Measurements from ENCODE around the gene GPR176. TPM values are rescaled to one million over a fixed set of nuclear protein-coding genes. Genes with fewer than 3 reads are reported as not detected.
A peak's percentile ranks its signal among the peaks of the same experiment; 100 is the strongest.

The GPR176 gene
- total RNA-seq, 1 donor, result 173 TPM

DNA sequence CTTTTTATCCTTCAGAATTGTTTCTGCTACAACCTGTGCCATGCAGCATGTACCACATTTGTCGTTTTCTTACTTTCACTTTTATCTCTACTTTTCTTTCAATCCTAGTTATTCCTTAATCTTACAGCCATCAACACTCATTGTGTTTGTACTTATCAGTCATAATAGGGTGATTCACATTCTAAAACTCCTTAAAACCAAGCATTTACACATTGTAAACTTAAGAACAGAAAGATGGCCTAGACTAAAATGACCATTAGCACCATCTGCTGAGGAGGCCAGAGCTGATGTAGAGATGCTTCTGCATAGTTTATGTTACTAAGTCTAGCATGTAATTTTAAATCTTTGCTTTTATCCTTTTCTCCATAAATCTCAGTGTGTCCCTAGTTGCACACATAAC lies 39.3 kb upstream of the GPR176 start:
- DNase-seq (ENCODE audit: insufficient read length, low spot score, missing footprints), result no peak
- H3K79me2 ChIP-seq (ENCODE audit: insufficient read depth, low read length), result peaks cover 6% of the 10 kb centered on the region
- no peaks in the 10 kb centered on the region for H4K20me1 ChIP-seq (ENCODE audit: insufficient read depth, low read length)
- H3K36me3 ChIP-seq (ENCODE audit: insufficient read depth, low read length), result peaks cover 79% of the 10 kb centered on the region
- H3K27ac ChIP-seq (ENCODE audit: low read depth, low read length), result no peak overlapping the region
- no peak overlapping the region for H3K4me3 ChIP-seq (ENCODE audit: insufficient read depth, low read length)
- no peak overlapping the region for H2AFZ ChIP-seq (ENCODE audit: low read length)
- peak overlapping the region; percentile 32 for H3K4me2 ChIP-seq (ENCODE audit: insufficient read depth, low read length)
- TF ChIP-seq, protein P1, sequence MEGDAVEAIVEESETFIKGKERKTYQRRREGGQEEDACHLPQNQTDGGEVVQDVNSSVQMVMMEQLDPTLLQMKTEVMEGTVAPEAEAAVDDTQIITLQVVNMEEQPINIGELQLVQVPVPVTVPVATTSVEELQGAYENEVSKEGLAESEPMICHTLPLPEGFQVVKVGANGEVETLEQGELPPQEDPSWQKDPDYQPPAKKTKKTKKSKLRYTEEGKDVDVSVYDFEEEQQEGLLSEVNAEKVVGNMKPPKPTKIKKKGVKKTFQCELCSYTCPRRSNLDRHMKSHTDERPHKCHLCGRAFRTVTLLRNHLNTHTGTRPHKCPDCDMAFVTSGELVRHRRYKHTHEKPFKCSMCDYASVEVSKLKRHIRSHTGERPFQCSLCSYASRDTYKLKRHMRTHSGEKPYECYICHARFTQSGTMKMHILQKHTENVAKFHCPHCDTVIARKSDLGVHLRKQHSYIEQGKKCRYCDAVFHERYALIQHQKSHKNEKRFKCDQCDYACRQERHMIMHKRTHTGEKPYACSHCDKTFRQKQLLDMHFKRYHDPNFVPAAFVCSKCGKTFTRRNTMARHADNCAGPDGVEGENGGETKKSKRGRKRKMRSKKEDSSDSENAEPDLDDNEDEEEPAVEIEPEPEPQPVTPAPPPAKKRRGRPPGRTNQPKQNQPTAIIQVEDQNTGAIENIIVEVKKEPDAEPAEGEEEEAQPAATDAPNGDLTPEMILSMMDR (IDR thresholded peaks at IDR 0.05; ENCODE audit: extremely low read depth, low read depth, low read length), result no peak
- H3K4me1 ChIP-seq (ENCODE audit: insufficient read depth, low read length), result no peaks in the 10 kb centered on the region
- no peaks in the 10 kb centered on the region for H3K27me3 ChIP-seq (ENCODE audit: insufficient read depth, low read length)
- no peaks in the 10 kb centered on the region for H3K9me3 ChIP-seq (ENCODE audit: low read depth, low read length)

DNA sequence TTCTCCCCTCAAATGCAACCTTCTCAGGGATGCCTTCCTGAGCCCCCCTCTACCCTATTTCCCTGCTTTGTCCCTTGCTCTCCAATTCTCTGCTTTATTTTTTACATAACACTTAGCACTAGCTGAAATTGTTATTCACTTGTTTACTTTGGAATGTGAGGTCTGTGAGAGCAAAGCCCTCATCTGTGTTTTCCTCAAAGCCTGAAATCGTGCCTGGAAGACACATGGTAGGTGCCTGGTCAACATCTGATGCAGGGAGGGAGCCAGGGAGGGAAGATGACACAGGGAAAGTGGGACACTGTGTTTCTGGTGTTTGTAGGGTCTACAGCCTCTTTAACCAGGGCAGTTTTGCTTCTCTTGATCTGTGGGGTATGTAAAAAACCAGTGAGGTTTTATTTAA lies 37.4 kb upstream of the GPR176 start:
- no peak overlapping the region for H3K27ac ChIP-seq (ENCODE audit: low read depth, low read length)
- DNase-seq (ENCODE audit: insufficient read length, low spot score, missing footprints), result no peak
- H3K9me3 ChIP-seq (ENCODE audit: low read depth, low read length), result no peaks in the 10 kb centered on the region
- H3K4me3 ChIP-seq (ENCODE audit: insufficient read depth, low read length), result no peak overlapping the region
- TF ChIP-seq, protein P1 (IDR thresholded peaks at IDR 0.05; ENCODE audit: extremely low read depth, low read depth, low read length), result no peak
- H3K4me2 ChIP-seq (ENCODE audit: insufficient read depth, low read length), result no peak overlapping the region
- H4K20me1 ChIP-seq (ENCODE audit: insufficient read depth, low read length), result peaks cover 5% of the 10 kb centered on the region
- no peaks in the 10 kb centered on the region for H3K4me1 ChIP-seq (ENCODE audit: insufficient read depth, low read length)
- no peak overlapping the region for H2AFZ ChIP-seq (ENCODE audit: low read length)
- no peaks in the 10 kb centered on the region for H3K27me3 ChIP-seq (ENCODE audit: insufficient read depth, low read length)
- H3K79me2 ChIP-seq (ENCODE audit: insufficient read depth, low read length), result peaks cover 6% of the 10 kb centered on the region
- peaks cover 82% of the 10 kb centered on the region for H3K36me3 ChIP-seq (ENCODE audit: insufficient read depth, low read length)

DNA sequence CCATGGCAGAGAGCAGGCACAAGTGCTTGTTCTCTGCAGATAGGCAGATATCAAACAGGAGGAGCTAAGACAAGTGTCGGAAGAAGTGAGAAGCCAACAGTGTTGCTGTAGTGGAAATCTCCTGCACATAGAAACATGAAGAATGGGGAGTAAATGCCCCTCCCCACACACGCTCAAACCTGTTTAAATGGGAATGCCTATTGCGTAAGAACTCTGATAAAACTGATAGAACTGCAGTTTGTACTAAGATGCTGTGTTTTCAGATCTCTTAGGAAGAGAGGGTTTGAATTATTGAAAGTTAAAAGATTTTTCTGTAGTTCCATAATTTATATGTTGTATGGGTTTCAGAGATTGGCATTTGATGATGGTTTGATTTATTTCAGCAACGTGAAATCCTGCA lies 33.5 kb upstream of the GPR176 start:
- no peak overlapping the region for H3K4me2 ChIP-seq (ENCODE audit: insufficient read depth, low read length)
- H3K36me3 ChIP-seq (ENCODE audit: insufficient read depth, low read length), result peaks cover 90% of the 10 kb centered on the region
- no peak overlapping the region for H2AFZ ChIP-seq (ENCODE audit: low read length)
- no peaks in the 10 kb centered on the region for H3K9me3 ChIP-seq (ENCODE audit: low read depth, low read length)
- H4K20me1 ChIP-seq (ENCODE audit: insufficient read depth, low read length), result peaks cover 8% of the 10 kb centered on the region
- H3K27me3 ChIP-seq (ENCODE audit: insufficient read depth, low read length), result no peaks in the 10 kb centered on the region
- H3K4me3 ChIP-seq (ENCODE audit: insufficient read depth, low read length), result no peak overlapping the region
- no peaks in the 10 kb centered on the region for H3K4me1 ChIP-seq (ENCODE audit: insufficient read depth, low read length)
- TF ChIP-seq, protein P1 (IDR thresholded peaks at IDR 0.05; ENCODE audit: extremely low read depth, low read depth, low read length), result no peak
- H3K79me2 ChIP-seq (ENCODE audit: insufficient read depth, low read length), result peaks cover 5% of the 10 kb centered on the region
- no peak overlapping the region for H3K27ac ChIP-seq (ENCODE audit: low read depth, low read length)
- DNase-seq (ENCODE audit: insufficient read length, low spot score, missing footprints), result no peak

DNA sequence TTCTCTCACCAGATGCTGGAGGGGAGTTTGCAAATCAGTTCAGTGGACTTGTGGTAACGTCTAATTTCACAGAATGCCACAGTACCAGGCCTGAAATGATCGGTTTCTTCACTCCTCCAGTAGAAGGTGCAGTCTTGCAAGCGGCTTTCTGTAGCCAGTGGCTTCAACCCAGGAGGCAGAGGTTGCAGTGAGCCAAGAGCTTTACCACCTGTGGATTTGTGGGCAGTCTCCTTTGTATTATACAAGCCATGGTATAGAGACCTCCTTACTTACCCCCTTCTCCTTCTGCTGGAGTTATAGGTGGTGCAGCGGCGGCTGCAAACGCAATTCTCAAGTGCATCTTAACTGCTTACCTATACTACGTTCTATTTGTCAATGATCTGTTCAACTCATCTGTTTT lies 31.5 kb upstream of the GPR176 start:
- Histone ChIP-seq H4K20me1 (ENCODE audit: insufficient read depth, low read length) (peaks cover 8% of the 10 kb centered on the region), H3K4me1 (ENCODE audit: insufficient read depth, low read length) (peaks cover 6% of the 10 kb centered on the region), H2AFZ (ENCODE audit: low read length) (no peak overlapping the region), H3K79me2 (ENCODE audit: insufficient read depth, low read length) (peaks cover 9% of the 10 kb centered on the region), H3K36me3 (ENCODE audit: insufficient read depth, low read length) (peaks cover 84% of the 10 kb centered on the region), H3K9me3 (ENCODE audit: low read depth, low read length) (no peaks in the 10 kb centered on the region), H3K27me3 (ENCODE audit: insufficient read depth, low read length) (no peaks in the 10 kb centered on the region), H3K4me2 (ENCODE audit: insufficient read depth, low read length) (no peak overlapping the region), H3K27ac (ENCODE audit: low read depth, low read length) (no peak overlapping the region), H3K4me3 (ENCODE audit: insufficient read depth, low read length) (no peak overlapping the region)
- no peak for DNase-seq (ENCODE audit: insufficient read length, low spot score, missing footprints)
- TF ChIP-seq, protein P1 (IDR thresholded peaks at IDR 0.05; ENCODE audit: extremely low read depth, low read depth, low read length), result no peak
